HepG2 (cell line): ENCODE results near the gene PRKCB.

Experiments used
- DMAP1 ChIP-seq: IDR thresholded peaks from 2 replicates; pipeline ENCODE4 v1.6.1; 2016
- THAP8 ChIP-seq: sonication (generic); formaldehyde crosslinking; IDR thresholded peaks from 2 replicates; pipeline ENCODE4 v1.5.1; 2020; ENCODE audit warnings: missing genetic modification reagents, mild to moderate bottlenecking, borderline replicate concordance

- TF ChIP-seq THAP8 (CRISPR knock-in tag), result no peak
- no peak for TF ChIP-seq DMAP1 (CRISPR knock-in tag)
Measured at GRCh38 chr16:24141466-24141865, 305.7 kb downstream of the PRKCB start.
